ENCODE measurements around the gene DAGLA. TPM values are rescaled to one million over a fixed set of nuclear protein-coding genes. Genes with fewer than 3 reads are reported as not detected.

Gene DAGLA
- total and polyA plus RNA-seq, 2 donors (not counting 3 experiments of a cell fraction or from before 2014, with no cell fraction given), result 2.5 to 4.7 TPM

- FAIRE-seq, result no peak
- TF ChIP-seq MAX (IDR thresholded peaks at IDR 0.05; ENCODE audit: insufficient read depth, insufficient read length), result no peak
- TF ChIP-seq EZH2 (IDR thresholded peaks at IDR 0.05; ENCODE audit: borderline replicate concordance, low read depth, low read length, severe bottlenecking), result no peak
- no peak for TF ChIP-seq POLR2AphosphoS5 (IDR thresholded peaks at IDR 0.05; ENCODE audit: insufficient read depth, low read depth, low read length)
- no peak for TF ChIP-seq JUN (IDR thresholded peaks at IDR 0.05; ENCODE audit: borderline replicate concordance, insufficient read depth, insufficient read length, low read depth)
- no peak for TF ChIP-seq GATA2 (IDR thresholded peaks at IDR 0.05; ENCODE audit: insufficient read depth, insufficient read length, low read depth, low read length)
- no peak for TF ChIP-seq MYC (IDR thresholded peaks at IDR 0.05; ENCODE audit: low read depth, low read length)
- TF ChIP-seq CTCF (IDR thresholded peaks at IDR 0.05; ENCODE audit: extremely low read depth in 1 of 2, insufficient read depth in 1 of 2, low read depth in 1 of 2, low read length in 2 of 2), result no peak
- TF ChIP-seq POLR2A (IDR thresholded peaks at IDR 0.05; ENCODE audit: low read depth, low read length), result no peak
- no peak for TF ChIP-seq FOS (IDR thresholded peaks at IDR 0.05; ENCODE audit: borderline replicate concordance, insufficient read depth, low read length)
- peaks cover 6% of the 10 kb centered on the region for H3K4me1 ChIP-seq (ENCODE audit: control insufficient read depth, extremely low read depth, insufficient read depth, low read length)
- DNase-seq (ENCODE audit: low read depth, low spot score), result no peak
- H3K9me3 ChIP-seq (replicated peaks; ENCODE audit: control insufficient read depth, insufficient read depth, low read length), result no peaks in the 10 kb centered on the region
- no peaks in the 10 kb centered on the region for H3K9me1 ChIP-seq (replicated peaks; ENCODE audit: control insufficient read depth, extremely low read depth, insufficient read depth, low read length)
- CTCF ChIA-PET, result interaction anchor here (0.8 to 4.1 kb wide), 4 partner anchors 8 to 26 kb away, joined by 3 to 91 read pairs (median 5); no protein-coding TSS in a partner anchor
- no peak overlapping the region for H3K4me2 ChIP-seq (ENCODE audit: insufficient read depth, low read length)
- H3K36me3 ChIP-seq (ENCODE audit: control insufficient read depth in 2 of 2, extremely low read depth in 1 of 2, insufficient read depth in 2 of 2, low read length in 2 of 2), result no peaks in the 10 kb centered on the region
- no peaks in the 10 kb centered on the region for H4K20me1 ChIP-seq (replicated peaks; ENCODE audit: control insufficient read depth, extremely low read depth, insufficient read depth, low read length)
- H2AFZ ChIP-seq (ENCODE audit: low read depth, low read length), result no peak overlapping the region
- dilution Hi-C loops (cut with MboI; ENCODE audit: extremely low pct_ligation_motif_present, low sequenced_read_pairs), result no loop called here
- H3K4me3 ChIP-seq (replicated peaks in 1 of 3; ENCODE audit: insufficient read depth in 1 of 3, low read depth in 1 of 3, low read length in 3 of 3), result no peak overlapping the region
- H3K27ac ChIP-seq (ENCODE audit: insufficient read depth, low read depth, low read length), result no peak overlapping the region
- no peak overlapping the region for H3K9ac ChIP-seq (replicated peaks; ENCODE audit: extremely low read depth, insufficient read depth, low read length)
- no peaks in the 10 kb centered on the region for H3K79me2 ChIP-seq (ENCODE audit: control insufficient read depth, insufficient read depth, low read length)
- intact Hi-C loops (cut with micrococcal nuclease), result no loop called here
- no TSS peak for BruUV-seq (replicated peaks)
- H3K27me3 ChIP-seq (ENCODE audit: control insufficient read depth in 2 of 2, insufficient read depth in 2 of 2, low read length in 2 of 2), result no peaks in the 10 kb centered on the region
- POLR2A ChIA-PET, result no interaction called here
Observed at GRCh38 chr11:61775106-61775505, 94.9 kb downstream of the DAGLA start.

Measured in endothelial cell of umbilical vein (primary cell).